ENCODE results near the gene WNT3.
A peak's percentile ranks its signal among the peaks of the same experiment; 100 is the strongest.

The WNT3 gene

DNA sequence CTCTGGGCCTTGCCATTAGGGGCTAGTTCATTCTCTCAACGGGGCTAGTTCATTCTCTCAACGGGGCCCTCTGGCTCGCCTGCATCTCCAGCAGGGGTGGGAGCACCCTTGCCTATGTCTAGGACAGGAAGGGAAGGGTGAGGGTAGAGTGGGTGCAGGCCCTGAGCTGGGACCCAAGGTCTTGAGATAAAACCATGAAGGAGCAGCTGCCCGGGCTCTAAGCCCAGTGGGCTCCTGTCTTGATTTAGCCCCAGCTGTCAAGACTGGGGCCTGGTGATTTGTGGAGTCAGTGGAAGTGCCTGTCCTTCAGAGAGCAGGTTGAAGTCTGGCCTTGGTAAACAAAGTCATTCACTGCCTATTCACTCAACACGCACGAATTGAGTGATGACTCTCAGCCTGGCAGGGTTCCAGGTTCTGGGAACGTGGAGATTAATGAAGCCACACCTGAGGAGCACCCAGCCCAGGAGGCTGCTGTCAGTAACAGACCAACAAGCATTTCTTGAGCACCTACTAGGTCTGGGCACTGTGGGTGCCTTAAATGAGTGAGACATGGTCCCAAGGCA is 35.4 kb downstream of the WNT3 start:
- Histone ChIP-seq H3K36me3 (ENCODE audit: control insufficient read depth in 2 of 2, insufficient read depth in 1 of 2, low read length in 2 of 2) (no peaks in the 10 kb centered on the region), H3K4me3 (ENCODE audit: low read depth, low read length) (no peak overlapping the region), H3K9me3 (ENCODE audit: control insufficient read depth, insufficient read depth, low read depth, low read length) (no peaks in the 10 kb centered on the region), H3K27ac (ENCODE audit: extremely low read depth, low read depth, low read length) (no peak overlapping the region), H3K4me1 (ENCODE audit: control insufficient read depth, insufficient read depth, low read length) (no peaks in the 10 kb centered on the region)
- ChIA-PET POLR2A (no interaction called here), CTCF (interaction anchor here (0.7 to 3.8 kb wide), 5 partner anchors 12 to 159 kb away, joined by 3 to 15 read pairs (median 3); no protein-coding TSS in a partner anchor)
- peak; percentile 90 for TF ChIP-seq ZNF664 (tag by site-specific recombination; IDR thresholded peaks at IDR 0.05)
- TF ChIP-seq ZNF140 (tag by site-specific recombination; IDR thresholded peaks at IDR 0.05), result no peak
- no peak for TF ChIP-seq ZNF132 (tag by site-specific recombination; IDR thresholded peaks at IDR 0.05; ENCODE audit: borderline replicate concordance)
- TF ChIP-seq ZNF174 (tag by site-specific recombination; IDR thresholded peaks at IDR 0.05), result no peak

DNA sequence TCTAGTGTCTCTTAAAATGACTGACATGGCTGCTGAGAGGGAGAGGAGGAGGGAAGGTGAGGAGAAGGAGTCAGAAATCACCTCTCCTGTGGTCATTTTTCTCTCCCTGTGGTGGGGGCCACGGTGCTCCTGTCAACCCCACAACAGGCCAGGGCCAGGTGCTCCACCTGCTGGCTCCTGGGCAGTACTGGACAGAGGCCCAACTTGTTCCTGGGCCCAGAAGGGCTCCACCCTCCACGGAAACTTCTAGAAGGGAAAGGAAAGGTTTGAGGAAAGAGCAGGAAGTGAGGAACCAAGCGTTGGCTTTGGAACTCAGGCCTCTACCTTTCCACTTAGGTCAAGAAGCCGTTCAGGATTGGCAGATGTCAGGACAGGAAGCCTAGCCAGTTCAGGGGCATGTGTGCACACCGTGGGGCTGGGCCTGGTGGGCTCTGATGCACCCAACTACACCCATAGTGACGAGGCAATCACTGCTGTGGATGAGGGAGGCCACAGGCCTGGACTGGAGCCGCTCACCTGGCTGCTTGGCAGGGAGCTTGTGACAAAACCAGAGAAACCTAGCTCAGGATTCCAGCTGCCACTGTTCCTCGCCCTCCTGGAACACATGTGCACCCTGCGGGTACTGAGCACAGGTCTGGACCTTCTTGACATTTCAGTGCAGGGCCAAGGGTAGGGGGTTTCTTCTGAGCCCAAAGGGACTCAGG is 36.1 kb downstream of the WNT3 start:
- Histone ChIP-seq H3K36me3 (ENCODE audit: control insufficient read depth in 2 of 2, insufficient read depth in 1 of 2, low read length in 2 of 2) (no peaks in the 10 kb centered on the region), H3K27ac (ENCODE audit: extremely low read depth, low read depth, low read length) (no peak overlapping the region), H3K4me1 (ENCODE audit: control insufficient read depth, insufficient read depth, low read length) (no peaks in the 10 kb centered on the region), H3K9me3 (ENCODE audit: control insufficient read depth, insufficient read depth, low read depth, low read length) (no peaks in the 10 kb centered on the region), H3K4me3 (ENCODE audit: low read depth, low read length) (no peak overlapping the region)
- ChIA-PET POLR2A (no interaction called here), CTCF (interaction anchor here (0.7 to 3.8 kb wide), 3 partner anchors 12 to 52 kb away, joined by 3 to 15 read pairs (median 4); no protein-coding TSS in a partner anchor)
- TF ChIP-seq, protein P1, sequence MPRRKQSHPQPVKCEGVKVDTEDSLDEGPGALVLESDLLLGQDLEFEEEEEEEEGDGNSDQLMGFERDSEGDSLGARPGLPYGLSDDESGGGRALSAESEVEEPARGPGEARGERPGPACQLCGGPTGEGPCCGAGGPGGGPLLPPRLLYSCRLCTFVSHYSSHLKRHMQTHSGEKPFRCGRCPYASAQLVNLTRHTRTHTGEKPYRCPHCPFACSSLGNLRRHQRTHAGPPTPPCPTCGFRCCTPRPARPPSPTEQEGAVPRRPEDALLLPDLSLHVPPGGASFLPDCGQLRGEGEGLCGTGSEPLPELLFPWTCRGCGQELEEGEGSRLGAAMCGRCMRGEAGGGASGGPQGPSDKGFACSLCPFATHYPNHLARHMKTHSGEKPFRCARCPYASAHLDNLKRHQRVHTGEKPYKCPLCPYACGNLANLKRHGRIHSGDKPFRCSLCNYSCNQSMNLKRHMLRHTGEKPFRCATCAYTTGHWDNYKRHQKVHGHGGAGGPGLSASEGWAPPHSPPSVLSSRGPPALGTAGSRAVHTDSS (tag by site-specific recombination; IDR thresholded peaks at IDR 0.05), result no peak
- TF ChIP-seq, protein P2, sequence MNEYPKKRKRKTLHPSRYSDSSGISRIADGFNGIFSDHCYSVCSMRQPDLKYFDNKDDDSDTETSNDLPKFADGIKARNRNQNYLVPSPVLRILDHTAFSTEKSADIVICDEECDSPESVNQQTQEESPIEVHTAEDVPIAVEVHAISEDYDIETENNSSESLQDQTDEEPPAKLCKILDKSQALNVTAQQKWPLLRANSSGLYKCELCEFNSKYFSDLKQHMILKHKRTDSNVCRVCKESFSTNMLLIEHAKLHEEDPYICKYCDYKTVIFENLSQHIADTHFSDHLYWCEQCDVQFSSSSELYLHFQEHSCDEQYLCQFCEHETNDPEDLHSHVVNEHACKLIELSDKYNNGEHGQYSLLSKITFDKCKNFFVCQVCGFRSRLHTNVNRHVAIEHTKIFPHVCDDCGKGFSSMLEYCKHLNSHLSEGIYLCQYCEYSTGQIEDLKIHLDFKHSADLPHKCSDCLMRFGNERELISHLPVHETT (tag by site-specific recombination; IDR thresholded peaks at IDR 0.05), result no peak
- TF ChIP-seq ZNF132 (tag by site-specific recombination; IDR thresholded peaks at IDR 0.05; ENCODE audit: borderline replicate concordance) (no peak), ZNF2 (tag by site-specific recombination; IDR thresholded peaks at IDR 0.05) (peak; percentile 43; the same call in 1 of the 2 replicates), ZBTB8A (tag by site-specific recombination; IDR thresholded peaks at IDR 0.05) (no peak), ZNF654 (tag by site-specific recombination; IDR thresholded peaks at IDR 0.05; ENCODE audit: low read depth) (peak; percentile 67), ZNF677 (tag by site-specific recombination; IDR thresholded peaks at IDR 0.05) (no peak)
- TF ChIP-seq, protein P3, sequence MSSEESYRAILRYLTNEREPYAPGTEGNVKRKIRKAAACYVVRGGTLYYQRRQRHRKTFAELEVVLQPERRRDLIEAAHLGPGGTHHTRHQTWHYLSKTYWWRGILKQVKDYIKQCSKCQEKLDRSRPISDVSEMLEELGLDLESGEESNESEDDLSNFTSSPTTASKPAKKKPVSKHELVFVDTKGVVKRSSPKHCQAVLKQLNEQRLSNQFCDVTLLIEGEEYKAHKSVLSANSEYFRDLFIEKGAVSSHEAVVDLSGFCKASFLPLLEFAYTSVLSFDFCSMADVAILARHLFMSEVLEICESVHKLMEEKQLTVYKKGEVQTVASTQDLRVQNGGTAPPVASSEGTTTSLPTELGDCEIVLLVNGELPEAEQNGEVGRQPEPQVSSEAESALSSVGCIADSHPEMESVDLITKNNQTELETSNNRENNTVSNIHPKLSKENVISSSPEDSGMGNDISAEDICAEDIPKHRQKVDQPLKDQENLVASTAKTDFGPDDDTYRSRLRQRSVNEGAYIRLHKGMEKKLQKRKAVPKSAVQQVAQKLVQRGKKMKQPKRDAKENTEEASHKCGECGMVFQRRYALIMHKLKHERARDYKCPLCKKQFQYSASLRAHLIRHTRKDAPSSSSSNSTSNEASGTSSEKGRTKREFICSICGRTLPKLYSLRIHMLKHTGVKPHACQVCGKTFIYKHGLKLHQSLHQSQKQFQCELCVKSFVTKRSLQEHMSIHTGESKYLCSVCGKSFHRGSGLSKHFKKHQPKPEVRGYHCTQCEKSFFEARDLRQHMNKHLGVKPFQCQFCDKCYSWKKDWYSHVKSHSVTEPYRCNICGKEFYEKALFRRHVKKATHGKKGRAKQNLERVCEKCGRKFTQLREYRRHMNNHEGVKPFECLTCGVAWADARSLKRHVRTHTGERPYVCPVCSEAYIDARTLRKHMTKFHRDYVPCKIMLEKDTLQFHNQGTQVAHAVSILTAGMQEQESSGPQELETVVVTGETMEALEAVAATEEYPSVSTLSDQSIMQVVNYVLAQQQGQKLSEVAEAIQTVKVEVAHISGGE (tag by site-specific recombination; conservative IDR thresholded peaks at IDR 0.05; ENCODE audit: low read depth), result no peak
- TF ChIP-seq, protein P4, sequence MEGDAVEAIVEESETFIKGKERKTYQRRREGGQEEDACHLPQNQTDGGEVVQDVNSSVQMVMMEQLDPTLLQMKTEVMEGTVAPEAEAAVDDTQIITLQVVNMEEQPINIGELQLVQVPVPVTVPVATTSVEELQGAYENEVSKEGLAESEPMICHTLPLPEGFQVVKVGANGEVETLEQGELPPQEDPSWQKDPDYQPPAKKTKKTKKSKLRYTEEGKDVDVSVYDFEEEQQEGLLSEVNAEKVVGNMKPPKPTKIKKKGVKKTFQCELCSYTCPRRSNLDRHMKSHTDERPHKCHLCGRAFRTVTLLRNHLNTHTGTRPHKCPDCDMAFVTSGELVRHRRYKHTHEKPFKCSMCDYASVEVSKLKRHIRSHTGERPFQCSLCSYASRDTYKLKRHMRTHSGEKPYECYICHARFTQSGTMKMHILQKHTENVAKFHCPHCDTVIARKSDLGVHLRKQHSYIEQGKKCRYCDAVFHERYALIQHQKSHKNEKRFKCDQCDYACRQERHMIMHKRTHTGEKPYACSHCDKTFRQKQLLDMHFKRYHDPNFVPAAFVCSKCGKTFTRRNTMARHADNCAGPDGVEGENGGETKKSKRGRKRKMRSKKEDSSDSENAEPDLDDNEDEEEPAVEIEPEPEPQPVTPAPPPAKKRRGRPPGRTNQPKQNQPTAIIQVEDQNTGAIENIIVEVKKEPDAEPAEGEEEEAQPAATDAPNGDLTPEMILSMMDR (tag by site-specific recombination; IDR thresholded peaks at IDR 0.05), result peak; percentile 76
- TF ChIP-seq, protein P5, sequence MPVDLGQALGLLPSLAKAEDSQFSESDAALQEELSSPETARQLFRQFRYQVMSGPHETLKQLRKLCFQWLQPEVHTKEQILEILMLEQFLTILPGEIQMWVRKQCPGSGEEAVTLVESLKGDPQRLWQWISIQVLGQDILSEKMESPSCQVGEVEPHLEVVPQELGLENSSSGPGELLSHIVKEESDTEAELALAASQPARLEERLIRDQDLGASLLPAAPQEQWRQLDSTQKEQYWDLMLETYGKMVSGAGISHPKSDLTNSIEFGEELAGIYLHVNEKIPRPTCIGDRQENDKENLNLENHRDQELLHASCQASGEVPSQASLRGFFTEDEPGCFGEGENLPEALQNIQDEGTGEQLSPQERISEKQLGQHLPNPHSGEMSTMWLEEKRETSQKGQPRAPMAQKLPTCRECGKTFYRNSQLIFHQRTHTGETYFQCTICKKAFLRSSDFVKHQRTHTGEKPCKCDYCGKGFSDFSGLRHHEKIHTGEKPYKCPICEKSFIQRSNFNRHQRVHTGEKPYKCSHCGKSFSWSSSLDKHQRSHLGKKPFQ (tag by site-specific recombination; IDR thresholded peaks at IDR 0.05), result no peak
